Stimulated activated CD4-positive, alpha-beta T cell treated with anti-CD3 and anti-CD28 coated beads, Interleukin-4, amount 100 ng/mL, for 4 hours (primary cell): Measurements from ENCODE around the gene TACO1.

Source experiments
- DNase-seq, 2 experiments: peaks; one replicate each; pipeline ENCODE4 v3.0.0-alpha.2; 2020

TACO1 gene

DNA sequence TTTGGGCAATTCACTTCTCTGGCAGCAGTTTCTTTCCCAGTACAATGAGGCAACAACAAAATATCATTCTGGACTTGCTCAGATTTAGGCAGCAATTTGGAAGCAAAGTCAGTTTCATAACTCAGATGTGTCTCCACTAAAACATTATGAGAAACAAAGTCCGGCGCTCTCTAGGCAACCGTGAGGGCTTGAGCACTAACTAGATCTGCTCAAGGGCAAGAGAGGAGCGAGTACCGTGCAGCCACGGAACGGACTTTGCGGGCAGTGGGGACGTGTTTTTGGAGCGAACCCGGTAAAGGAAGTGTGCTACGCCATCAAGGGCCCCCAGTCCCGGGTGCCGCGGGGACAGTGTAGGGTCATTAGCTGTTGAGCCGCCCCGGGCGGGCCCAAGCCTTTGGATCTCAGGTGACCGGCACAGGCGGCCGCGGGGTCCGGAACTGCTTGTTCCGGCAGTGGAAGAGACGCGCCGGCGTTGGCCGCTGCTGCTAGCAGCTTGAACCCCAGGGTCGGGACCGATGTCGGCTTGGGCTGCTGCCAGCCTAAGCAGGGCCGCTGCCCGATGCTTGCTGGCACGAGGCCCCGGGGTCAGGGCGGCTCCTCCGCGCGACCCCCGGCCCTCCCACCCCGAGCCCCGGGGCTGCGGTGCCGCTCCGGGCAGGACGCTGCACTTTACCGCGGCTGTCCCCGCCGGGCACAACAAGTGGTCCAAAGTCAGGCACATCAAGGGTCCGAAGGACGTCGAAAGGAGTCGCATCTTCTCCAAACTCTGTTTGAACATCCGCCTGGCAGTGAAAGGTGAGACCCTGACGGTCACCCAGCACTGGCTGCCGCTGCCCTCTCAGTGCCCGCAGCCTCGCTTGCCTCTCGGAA is at the start of gene TACO1:
TSS of gene TACO1 (plus strand) at position 327 of the 870 bp plus-strand sequence. CDS start at position 516, 189 bp downstream.
- DNase-seq: peak; percentile 68 to 77

DNA sequence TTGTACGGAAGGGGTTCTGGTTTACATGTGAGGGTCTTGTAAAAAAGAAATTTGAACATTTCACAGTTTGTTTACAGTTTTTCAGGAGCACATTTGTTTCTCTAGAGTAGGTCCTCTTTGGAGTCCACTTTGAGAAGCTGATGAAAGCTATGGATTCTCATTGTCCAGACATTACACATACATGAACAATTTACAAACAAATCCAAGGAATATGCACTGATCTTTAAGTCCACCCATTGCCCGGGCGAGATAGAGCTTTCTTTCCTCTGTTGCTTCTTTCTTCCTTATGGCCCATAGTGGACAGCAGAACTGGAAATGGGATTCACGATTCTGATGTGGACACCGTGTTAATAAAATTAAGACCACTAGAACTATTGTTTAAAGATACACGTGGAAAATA is 48.5 kb upstream of the TACO1 start:
- no peak for DNase-seq

DNA sequence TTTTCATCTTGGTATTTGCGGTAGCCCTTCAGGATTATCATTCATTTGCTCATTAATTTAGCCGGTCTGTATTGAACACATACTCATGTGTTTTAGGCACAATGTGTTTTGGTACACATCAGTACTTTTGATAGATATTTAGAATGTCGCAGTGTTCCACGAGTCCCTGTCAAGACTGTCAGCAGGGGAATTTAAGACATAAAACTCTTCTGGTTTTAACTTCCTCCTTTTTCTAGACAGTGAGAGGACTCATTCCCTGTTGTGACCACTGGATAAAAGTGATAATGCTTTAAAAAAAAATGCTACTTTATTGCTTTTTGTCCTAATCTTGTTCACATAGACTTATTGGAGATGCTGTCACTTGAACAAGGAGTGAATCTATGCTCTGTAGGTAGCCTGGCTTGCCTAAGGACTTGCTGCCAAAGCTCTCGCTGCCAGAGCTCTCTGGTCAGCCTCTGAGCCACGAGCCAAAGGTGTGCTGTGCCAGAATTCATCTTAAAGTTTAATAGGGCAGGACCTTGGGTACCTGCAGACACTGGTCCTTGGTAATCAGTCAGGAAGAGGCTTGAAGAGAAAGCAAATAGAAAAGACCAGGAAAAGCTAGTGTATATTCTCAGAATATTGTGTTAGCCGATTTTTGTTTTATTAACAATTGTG is 45.1 kb upstream of the TACO1 start:
- no peak for DNase-seq

DNA sequence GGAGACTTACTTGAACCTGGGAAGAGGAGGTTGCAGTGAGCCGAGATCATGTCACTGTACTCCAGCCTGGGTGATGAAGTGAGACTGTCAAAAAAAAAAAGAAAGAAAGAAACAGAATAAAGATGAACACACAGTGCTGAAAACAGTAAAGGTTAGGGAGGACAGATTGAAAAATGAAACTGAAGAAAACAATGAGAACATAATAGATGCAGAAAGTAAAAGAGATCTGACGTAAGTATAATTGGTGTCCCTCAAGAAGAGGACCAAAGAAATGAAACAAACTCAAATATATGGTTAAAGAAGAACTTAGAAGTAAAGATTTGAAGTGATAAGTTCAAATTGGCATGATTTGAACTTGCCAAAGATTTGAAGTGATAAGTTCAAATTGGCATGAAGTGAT is 43.3 kb upstream of the TACO1 start:
- no peak for DNase-seq

DNA sequence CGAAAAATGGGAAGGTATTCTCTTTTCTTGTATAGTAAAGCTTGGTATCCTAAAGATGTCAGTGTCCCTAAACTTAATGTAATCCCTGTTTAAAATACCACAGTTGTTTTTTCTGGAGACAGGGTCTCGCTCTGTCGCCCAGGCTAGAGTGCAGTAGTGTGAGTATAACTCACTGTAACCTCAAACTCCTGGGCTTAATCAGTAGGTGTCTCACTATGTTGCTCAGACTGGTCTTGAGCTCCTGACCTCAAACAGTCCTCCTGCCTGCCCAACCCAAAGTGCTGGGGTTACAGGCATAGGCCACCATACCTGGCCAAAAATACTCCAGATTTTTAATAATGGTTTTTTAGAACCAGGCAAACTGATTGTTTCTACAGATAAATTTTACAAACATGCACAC is 42.3 kb upstream of the TACO1 start:
- no peak for DNase-seq

DNA sequence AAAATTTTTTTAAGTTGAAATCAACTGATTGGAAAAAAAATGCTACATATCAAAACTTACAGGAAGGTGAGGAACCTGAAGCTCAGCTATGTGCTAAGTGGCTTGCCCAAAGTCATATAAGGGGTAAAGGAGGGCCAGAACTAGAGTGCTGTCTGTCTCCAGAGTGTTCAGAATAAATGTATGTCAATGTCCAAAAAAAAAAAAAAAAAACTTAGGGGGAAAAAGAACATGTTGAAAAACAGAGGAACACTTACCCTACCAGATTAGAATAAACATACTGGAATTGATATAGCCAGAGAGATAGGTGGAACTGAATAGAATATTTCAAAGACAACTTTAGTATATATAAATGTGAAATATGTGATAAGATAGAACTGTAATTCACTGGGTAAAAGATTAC is 38.9 kb upstream of the TACO1 start:
- DNase-seq: no peak

DNA sequence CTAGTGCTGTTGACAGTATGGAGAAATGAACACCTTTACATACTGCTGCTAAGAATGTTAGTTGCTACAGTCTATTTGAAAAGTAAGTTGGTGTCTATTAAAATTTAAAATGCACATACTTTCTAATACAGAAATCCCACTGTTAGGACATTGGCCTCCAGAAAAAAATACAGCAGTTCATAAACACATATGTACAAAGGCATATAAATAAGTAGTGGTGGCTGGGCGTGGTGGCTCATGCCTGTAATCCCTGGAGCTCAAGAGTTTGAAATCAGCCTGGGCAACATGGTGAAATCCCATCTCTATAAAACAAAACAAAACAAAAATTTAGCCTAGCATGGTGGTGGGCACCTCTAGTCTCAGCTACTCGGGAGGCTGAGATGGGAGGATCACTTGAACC is 37.4 kb upstream of the TACO1 start:
- DNase-seq: no peak

DNA sequence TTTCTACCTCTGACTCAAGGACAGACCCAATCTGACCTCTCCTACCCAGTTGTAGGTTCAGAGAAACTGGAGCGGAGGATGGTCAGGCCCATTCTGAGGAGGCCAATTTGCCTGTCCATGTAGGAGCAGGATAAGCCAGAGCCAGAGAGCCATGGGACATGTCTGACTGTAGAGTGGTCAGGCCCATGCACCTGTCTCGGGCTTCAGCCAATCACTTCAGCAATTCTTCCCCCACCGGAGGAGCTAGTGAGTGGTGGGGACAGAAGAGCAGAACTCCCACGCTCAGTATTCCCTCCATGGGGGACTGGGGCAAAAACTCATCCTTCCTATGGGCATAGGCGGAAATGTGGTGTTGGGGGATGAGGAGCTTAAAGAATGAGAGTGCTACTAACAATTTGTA is 36.1 kb upstream of the TACO1 start:
- no peak for DNase-seq

DNA sequence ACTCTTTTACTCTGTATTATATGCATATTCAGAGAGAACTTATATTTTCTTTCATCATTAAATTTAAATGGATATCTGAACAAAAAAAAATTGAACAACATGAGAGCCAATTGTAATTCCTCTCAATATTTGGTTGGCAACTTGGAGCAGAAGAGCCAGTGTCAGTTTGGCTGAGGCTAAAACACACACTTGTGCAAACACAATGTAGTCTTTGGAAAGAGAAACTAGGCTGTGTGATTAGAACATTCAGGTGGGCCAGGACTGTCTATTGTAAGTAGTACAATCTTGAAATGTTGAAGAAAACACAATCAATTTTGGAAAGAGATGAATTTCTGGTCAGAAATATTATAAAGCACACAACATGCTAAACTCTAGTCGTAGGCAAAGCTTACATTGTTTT is 33.5 kb upstream of the TACO1 start:
- DNase-seq: no peak

DNA sequence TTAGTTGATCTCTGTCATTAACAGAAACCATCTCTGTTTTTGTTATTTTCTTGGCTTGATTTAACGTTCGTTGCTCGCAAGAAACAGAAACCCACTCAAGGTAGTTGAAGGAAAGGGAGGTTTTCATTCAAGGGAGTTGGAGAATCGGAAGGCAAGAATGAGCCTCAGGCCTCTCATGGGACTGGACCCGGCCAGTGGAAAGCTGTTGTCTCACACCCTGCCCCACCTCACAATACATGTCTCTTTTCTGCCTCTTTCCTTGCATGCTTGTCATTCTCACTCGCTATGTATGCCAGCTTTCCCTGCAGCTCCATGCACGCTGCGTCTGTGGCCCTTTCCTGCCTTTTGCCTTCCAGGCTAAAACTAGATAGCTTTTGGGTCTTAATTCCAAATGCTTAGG is 32.1 kb upstream of the TACO1 start:
- DNase-seq: no peak

DNA sequence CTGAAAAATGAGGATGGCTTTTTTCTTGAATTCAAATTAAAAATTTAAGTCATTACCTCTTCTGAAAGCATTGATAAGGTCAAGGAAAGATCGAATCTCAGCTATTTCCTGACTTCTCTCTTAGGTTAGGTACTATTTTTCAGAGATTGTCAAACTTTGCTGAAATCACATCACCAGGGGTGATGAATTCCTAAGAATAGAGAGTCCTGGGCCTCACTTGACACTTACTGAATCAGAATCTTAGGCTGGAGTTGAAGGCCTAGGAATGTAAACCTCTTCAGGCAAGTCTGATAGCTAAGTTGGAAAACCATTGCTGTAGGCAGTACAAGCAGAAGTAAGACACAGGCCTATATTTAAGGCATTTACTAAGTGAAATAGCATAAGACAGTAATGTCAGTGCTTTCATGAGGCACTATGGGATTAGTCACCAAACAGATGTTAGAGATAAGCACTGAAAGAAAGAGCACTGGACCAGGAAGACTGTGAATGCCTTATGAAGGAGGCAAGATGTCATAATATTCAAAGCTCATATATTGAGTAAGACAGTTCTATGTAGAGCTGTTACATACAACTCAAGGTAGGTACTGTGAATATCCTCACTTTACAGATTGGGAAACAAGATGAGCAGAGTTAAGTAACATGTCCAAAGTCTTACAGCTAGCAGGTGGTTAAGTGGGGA is 28.9 kb upstream of the TACO1 start:
- no peak for DNase-seq

DNA sequence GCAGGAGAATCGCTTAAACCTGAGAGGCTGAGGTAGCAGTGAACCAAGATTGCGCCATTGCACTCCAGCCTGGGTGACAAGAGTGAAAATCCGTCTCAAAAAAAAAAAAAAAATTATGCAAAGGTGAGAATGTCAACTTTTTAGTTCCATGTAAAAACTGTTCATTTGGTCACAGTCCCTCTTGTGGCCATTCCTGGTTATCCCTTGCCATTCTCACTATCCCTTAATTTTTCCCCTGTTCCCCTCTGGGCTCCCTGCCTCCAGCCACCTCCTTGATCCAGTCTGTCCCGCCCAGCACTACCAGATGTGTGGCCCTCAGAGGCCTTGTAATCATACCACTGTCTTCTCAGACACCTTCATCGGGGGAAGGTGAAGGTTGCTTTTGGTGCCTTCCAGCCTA is 27.1 kb upstream of the TACO1 start:
- no peak for DNase-seq

DNA sequence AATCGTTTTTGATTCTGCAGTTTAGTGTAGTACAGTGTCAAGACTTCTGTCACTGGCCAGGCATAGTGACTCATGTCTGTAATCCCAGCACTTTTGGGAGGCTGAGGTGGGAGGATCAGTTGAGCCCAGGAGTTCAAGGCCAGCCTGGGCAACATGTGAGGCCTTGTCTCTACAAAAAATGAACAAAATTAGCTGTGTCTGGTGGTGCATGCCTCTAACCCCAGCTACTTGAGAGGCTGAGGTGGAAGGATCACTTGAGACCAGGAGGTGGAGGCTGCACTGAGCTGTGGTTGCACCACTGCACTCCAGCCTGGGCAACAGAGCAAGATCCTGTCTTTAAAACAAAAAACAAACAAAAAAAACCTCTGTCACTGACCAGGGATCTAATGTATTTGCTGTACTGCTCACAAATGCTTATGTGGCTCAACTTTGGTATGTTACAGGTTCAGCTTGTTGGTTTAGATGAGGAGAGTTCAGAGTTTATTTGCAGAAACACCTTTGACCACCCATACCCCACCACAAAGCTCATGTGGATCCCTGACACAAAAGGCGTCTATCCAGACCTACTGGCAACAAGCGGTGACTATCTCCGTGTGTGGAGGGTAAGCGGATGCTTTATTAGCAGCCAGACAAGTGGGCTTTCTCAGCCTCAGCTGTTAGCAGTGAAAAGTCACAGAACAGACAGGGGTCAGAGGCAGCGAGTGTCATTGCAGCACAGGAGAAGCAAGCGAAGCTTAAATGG is 22.5 kb upstream of the TACO1 start:
- DNase-seq: no peak

DNA sequence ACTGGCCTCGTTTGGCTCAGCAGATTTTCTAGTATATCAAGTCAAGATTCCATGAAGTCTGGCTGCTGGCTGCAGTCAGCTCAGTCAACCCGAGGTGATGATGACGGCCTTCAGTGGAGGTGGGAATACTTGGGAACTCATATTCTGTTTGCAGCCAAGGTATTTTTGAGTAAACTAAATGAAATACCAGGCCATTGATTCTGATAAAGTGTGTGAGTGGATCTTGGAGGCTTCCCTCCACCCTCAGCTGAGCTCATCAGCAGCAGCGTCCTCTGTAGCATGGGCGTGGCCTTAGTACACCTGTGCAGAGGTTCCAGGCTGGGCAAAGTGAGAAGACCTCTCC is 22.0 kb upstream of the TACO1 start:
- DNase-seq: no peak

DNA sequence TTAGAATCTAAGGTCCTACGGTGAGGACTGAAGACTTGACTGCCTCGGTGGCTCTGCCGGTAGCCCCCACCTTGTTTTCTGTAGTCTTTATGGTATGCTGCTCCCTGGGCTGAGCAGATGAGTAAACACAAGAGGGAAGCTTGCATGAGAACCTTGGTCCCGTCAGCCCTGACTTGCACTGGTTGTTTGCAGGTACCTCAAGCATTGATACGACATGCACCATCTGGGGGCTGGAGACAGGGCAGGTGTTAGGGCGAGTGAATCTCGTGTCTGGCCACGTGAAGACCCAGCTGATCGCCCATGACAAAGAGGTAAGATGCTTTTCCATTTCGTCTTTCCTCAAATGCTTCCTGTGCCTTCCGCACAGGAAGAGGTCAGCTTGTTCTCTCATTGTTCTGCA is 21.1 kb upstream of the TACO1 start:
- DNase-seq: no peak

DNA sequence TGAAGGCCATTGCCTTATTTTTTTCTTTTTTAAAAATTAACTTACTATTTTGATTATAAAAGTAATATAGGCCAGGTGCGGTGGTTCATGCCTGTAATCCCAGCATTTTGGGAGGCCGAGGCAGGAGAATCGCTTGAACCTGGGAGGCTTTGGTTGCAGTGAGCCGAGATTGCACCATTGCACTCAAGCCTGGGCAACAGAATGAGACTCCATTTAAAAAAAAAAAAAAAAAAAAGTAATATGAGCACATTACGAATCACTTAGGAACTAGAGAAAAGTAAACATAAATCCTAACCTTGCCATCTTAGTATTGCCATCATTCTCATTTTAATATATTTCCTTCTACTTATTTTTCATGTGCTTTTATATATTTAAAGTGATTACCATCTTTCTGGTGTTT is 12.9 kb upstream of the TACO1 start:
- DNase-seq: no peak

DNA sequence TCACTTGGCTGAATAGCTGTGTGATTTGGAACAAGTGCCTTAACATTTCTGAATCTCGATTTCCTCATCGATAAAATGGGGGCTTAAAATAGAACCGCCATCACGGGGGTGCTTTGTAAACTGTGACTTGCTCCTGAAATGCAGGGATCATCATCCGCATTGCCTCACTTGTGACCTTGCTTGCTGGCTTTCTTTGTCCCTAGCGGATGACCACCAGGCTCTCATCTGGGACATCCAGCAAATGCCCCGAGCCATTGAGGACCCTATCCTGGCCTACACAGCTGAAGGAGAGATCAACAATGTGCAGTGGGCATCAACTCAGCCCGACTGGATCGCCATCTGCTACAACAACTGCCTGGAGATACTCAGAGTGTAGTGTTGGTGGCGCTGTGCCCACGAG is 11.9 kb upstream of the TACO1 start:
- no peak for DNase-seq

DNA sequence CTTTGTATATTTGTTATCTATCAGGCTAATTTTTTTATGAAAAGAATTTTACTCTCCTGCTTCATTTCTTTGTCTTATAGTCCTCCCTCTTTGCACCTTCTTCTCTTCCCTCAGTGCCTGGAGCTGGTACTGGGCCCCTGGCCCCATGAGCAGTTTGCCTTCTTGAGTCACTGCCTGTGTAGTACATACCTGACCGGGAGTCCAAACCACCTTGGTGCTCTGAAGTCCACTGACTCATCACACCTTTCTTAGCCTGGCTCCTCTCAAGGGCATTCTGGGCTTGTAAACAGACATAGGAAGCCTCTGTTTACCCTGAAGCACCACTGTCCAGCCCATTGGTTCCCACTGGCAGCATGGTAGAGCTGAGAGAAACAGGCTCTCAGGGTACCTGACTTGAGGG is 11.0 kb upstream of the TACO1 start:
- DNase-seq: no peak

DNA sequence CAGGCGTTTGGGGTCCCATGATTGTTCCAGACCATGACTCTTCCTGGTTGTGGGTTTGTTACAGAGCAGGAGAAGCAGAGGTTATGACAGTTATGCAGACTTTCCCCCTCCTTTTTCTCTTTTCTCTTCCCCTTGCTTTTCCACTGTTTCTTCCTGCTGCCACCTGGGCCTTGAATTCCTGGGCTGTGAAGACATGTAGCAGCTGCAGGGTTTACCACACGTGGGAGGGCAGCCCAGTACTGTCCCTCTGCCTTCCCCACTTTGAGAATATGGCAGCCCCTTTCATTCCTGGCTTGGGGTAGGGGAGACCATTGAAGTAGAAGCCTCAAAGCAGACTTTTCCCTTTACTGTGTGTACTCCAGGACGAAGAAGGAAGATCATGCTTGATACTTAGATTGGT is 7.9 kb upstream of the TACO1 start:
- no peak for DNase-seq

DNA sequence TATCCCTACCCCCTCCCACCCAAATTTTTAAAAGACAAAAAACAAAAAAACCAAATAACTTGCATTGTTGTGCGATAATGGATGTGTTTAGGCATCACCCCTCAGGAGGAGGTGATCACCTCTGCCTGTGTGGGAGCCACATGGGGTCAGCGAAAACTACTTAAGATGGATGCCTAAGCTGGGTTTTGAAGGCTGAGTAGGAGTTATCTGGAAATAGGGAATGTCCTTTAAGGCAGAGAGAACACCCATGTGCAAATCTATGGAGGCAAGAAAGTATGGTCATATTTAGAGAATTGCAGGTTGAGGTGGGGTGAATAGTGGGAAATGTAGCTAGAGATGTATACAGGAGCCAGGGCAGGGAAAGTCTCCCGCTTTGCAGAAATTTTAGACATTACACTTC is 5.6 kb upstream of the TACO1 start:
- DNase-seq: no peak

DNA sequence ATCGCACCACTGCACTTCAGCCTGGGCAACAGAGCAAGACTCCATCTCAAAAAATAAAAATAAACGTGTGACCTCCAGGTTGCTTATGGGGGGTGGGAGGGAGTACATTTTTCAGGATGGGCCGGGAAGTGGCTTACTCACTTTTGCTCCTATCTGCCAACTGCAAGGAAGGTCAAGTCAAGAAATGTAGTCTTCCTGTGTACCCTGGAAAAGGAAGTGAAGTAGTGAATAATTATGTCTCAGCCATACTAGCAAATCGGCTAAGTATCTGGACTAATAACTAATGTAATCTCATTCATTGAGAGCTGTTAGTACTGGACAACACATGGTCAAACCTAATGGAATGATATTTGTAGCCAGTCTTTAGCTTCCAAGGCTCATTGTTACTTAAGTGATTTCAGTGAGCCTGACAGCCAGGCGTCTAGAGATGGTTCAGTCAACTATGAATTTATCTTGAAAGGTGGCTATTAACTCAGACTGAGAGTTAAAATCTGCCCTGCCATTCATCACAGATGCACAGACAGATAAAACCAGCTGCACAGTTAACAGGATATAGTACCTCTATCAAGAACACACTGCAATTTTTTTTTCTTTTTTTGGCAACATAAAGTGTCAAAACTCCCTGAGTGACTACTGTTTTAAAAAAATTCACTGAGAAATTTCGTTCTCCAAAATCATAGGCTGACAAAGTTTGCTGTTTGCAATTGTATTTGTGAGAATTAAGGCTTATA is 3.7 kb upstream of the TACO1 start:
- DNase-seq: no peak

DNA sequence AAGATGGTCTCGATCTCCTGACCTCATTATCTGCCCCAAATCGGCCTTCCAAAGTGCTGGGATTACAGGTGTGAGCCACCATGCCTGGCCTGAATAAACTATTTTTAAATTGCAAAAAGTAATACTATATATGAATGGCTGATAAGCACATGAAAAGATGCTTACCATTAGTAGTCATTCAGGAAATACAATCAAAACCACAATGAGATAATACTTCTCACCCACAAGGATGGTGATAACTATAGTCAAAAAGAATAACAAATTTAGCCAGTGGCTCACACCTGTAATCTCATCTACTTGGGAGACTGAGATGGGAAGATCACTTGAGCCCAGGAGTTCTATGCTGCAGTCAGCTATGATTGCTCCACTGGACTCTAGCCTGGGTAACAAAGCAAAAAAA is 2.4 kb upstream of the TACO1 start:
- no peak for DNase-seq
